Measurements from ENCODE around the gene DNAJC8.

DNAJC8 gene

DNA sequence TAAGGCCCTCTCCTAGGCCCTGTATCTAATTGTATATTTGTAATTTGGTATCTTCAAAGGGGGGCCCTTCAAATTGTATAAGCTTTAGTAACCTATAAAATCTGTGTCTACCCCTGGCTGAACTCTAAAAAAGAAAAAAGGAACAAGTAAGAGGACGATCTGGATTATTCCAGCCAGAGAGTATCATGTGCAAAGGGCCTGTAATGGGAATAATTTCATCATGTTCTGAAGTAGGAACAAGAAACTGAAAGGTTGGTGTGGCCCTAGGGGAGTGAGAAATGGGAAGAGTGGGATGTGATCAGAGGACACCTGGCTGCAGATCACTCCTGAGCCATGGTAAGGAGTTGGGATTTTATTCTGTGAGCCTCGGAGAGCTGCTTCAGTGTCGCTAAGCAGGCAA, 71.1 kb downstream of the DNAJC8 start:
- TF ChIP-seq FOXP2 (optimal IDR thresholded peaks at IDR 0.05; ENCODE audit: borderline replicate concordance, extremely low read depth, extremely low read length, insufficient read depth) (no peak), TAF1 (IDR thresholded peaks at IDR 0.05; ENCODE audit: borderline replicate concordance, insufficient read depth, low read length) (no peak), POLR2AphosphoS5 (IDR thresholded peaks at IDR 0.05; ENCODE audit: low read depth, low read length) (no peak), SIN3A (IDR thresholded peaks at IDR 0.05; ENCODE audit: borderline replicate concordance, insufficient read depth, low read length) (no peak)
- TF ChIP-seq, protein P1, sequence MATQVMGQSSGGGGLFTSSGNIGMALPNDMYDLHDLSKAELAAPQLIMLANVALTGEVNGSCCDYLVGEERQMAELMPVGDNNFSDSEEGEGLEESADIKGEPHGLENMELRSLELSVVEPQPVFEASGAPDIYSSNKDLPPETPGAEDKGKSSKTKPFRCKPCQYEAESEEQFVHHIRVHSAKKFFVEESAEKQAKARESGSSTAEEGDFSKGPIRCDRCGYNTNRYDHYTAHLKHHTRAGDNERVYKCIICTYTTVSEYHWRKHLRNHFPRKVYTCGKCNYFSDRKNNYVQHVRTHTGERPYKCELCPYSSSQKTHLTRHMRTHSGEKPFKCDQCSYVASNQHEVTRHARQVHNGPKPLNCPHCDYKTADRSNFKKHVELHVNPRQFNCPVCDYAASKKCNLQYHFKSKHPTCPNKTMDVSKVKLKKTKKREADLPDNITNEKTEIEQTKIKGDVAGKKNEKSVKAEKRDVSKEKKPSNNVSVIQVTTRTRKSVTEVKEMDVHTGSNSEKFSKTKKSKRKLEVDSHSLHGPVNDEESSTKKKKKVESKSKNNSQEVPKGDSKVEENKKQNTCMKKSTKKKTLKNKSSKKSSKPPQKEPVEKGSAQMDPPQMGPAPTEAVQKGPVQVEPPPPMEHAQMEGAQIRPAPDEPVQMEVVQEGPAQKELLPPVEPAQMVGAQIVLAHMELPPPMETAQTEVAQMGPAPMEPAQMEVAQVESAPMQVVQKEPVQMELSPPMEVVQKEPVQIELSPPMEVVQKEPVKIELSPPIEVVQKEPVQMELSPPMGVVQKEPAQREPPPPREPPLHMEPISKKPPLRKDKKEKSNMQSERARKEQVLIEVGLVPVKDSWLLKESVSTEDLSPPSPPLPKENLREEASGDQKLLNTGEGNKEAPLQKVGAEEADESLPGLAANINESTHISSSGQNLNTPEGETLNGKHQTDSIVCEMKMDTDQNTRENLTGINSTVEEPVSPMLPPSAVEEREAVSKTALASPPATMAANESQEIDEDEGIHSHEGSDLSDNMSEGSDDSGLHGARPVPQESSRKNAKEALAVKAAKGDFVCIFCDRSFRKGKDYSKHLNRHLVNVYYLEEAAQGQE (IDR thresholded peaks at IDR 0.05; ENCODE audit: insufficient read depth in 1 of 2, low read depth in 2 of 2, low read length in 2 of 2), result no peak

DNA sequence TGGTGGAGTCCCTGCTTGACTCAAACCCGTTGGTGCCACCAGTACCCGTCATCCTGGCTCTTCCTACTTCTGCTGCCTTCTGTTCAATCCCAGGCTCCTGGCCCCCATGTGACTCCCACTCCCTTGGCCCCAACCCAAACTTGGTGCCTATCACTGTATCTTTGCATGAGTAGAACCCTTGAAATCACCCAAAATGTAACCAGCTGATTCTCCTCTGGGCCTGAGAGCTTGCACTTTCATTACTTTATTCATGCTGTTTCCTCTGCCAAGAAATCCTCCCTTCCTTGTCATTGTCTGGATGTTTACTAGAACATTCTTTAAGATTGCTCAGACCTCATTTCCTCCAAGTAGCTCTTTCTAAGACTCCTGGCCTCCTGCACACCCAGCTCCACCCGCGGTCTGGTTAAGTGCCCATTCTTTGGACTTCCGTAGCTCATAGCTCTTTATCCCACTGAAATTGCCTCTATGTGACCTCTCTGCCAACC, 72.0 kb downstream of the DNAJC8 start:
- TF ChIP-seq FOXP2 (optimal IDR thresholded peaks at IDR 0.05; ENCODE audit: borderline replicate concordance, extremely low read depth, extremely low read length, insufficient read depth), result no peak
- TF ChIP-seq, protein P1 (IDR thresholded peaks at IDR 0.05; ENCODE audit: insufficient read depth in 1 of 2, low read depth in 2 of 2, low read length in 2 of 2), result no peak

DNA sequence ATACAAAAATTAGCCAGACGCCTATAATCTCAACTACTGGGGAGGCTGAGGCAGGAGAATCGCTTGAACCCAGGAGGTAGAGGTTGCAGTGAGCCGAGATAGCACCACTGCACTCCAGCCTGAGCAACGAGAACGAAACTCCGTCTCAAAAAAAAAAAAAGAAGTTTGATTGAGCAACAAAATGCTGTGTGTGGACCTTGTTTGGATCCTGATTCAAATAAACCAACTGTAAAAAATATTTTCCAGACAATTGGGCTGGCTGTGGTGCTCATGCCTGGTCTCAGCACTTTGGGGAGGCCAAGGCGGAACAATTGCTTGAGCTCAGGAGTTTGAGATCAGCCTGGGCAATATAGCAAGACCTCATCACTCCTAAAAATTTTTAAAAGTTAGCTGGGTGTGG, 73.1 kb downstream of the DNAJC8 start:
- TF ChIP-seq TAF1 (IDR thresholded peaks at IDR 0.05; ENCODE audit: borderline replicate concordance, insufficient read depth, low read length) (no peak), FOXP2 (optimal IDR thresholded peaks at IDR 0.05; ENCODE audit: borderline replicate concordance, extremely low read depth, extremely low read length, insufficient read depth) (no peak), SIN3A (IDR thresholded peaks at IDR 0.05; ENCODE audit: borderline replicate concordance, insufficient read depth, low read length) (no peak), POLR2AphosphoS5 (IDR thresholded peaks at IDR 0.05; ENCODE audit: low read depth, low read length) (no peak)
- TF ChIP-seq, protein P1 (IDR thresholded peaks at IDR 0.05; ENCODE audit: insufficient read depth in 1 of 2, low read depth in 2 of 2, low read length in 2 of 2), result no peak

DNA sequence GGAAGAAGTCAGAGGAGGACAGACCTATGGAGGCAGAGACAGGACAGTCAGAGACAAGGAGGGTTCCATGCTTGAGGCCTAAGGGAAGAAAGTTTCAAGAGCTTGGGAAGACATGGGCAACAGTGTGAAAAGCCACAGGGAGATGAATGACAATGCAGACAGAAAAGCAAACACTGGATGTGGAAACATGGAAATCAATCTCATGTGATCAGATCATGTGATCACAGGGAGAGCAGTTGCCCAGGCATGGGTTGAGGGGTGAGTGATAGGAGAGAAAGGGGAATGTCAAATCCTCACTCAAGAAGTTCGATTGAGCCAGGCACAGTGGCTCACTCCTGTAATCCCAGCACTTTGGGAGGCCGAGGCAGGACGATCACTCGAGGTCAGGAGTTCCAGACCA, 73.6 kb downstream of the DNAJC8 start:
- TF ChIP-seq POLR2AphosphoS5 (IDR thresholded peaks at IDR 0.05; ENCODE audit: low read depth, low read length) (no peak), SIN3A (IDR thresholded peaks at IDR 0.05; ENCODE audit: borderline replicate concordance, insufficient read depth, low read length) (no peak)

DNA sequence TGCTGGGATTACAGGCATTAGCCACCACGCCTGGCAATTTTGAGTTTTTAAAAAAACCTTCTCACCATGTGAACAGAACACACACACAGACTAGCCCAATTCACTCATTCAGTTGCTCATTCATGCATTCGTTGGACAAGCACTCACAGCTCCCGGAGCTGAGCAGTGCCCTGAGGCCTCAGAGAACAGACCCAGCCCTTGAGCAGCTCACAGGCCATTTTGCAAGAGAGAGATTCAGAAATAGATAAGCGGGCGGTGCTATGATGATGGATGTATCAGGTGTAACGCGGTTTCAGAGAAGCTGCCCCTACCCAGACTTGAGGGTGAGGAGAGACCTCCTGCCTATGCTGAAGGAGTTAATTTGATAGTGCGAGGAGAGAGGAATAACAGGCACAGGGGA, 74.9 kb downstream of the DNAJC8 start:
- TF ChIP-seq SIN3A (IDR thresholded peaks at IDR 0.05; ENCODE audit: borderline replicate concordance, insufficient read depth, low read length) (no peak), TAF1 (IDR thresholded peaks at IDR 0.05; ENCODE audit: borderline replicate concordance, insufficient read depth, low read length) (no peak), POLR2AphosphoS5 (IDR thresholded peaks at IDR 0.05; ENCODE audit: low read depth, low read length) (no peak), FOXP2 (optimal IDR thresholded peaks at IDR 0.05; ENCODE audit: borderline replicate concordance, extremely low read depth, extremely low read length, insufficient read depth) (no peak)
- TF ChIP-seq, protein P1 (IDR thresholded peaks at IDR 0.05; ENCODE audit: insufficient read depth in 1 of 2, low read depth in 2 of 2, low read length in 2 of 2), result no peak

All from PFSK-1 (cell line).